ENCODE data around the gene ACOX2.

DNA sequence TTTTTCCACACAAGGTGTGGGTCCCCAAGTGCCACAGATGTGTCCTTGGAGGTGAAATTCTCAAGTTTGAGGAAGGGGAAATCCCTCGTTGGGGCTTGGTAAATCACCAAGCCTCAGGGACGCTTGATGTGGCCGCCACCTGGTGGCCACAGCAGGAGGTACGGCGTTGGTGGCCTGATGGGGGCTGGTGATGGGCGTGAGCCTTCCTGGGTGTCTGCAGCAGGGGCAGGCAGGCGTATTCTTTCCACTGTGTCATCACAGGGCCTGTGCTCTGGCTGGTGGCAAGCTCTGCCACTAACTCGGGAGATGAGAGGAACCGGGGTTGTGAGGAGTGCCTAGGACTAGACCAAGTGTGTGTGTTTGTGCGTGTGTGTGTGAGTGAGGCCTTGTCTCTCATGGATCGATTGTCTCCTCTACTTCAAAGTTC lies 4.2 kb downstream of the ACOX2 start:
- TF ChIP-seq EP300 (IDR thresholded peaks at IDR 0.05), result no peak
- TF ChIP-seq, protein P1, sequence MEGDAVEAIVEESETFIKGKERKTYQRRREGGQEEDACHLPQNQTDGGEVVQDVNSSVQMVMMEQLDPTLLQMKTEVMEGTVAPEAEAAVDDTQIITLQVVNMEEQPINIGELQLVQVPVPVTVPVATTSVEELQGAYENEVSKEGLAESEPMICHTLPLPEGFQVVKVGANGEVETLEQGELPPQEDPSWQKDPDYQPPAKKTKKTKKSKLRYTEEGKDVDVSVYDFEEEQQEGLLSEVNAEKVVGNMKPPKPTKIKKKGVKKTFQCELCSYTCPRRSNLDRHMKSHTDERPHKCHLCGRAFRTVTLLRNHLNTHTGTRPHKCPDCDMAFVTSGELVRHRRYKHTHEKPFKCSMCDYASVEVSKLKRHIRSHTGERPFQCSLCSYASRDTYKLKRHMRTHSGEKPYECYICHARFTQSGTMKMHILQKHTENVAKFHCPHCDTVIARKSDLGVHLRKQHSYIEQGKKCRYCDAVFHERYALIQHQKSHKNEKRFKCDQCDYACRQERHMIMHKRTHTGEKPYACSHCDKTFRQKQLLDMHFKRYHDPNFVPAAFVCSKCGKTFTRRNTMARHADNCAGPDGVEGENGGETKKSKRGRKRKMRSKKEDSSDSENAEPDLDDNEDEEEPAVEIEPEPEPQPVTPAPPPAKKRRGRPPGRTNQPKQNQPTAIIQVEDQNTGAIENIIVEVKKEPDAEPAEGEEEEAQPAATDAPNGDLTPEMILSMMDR (IDR thresholded peaks at IDR 0.05), result peak; percentile 74 to 82 (median 81)
- no peak for TF ChIP-seq POLR2A (IDR thresholded peaks at IDR 0.05)
